Psoas muscle (tissue), 8 donors: ENCODE results near the gene FBXL7. TPM values are rescaled to one million over a fixed set of nuclear protein-coding genes. Genes with fewer than 3 reads are reported as not detected.

Source experiments
- ATAC-seq, 4 donors: fragments of 200-7000 bp; cut with Tn5 transposase; one replicate each; pipeline ENCODE4 v1.9.1; 2020; ENCODE audit warnings: moderate library complexity in 3 of 4, mild to moderate bottlenecking in 2 of 4
- DNase-seq, 2 donors: peaks; one replicate each; pipeline ENCODE4 v3.0.0-alpha.2; 2020
- H3K27ac ChIP-seq: fragments of 200-600 bp; one replicate; pipeline ENCODE4 v1.8.0; 2022
- H3K27me3 ChIP-seq, 3 donors: fragments of 200-600 bp in 1 of 3; one replicate each; pipeline versions ENCODE4 v1.6.1 to v1.8.0; 2013 to 2022; ENCODE audit warnings: low read length in 2 of 3, mild to moderate bottlenecking in 2 of 3, moderate library complexity in 1 of 3; ENCODE audit not compliant: insufficient read depth in 3 of 3
- H3K36me3 ChIP-seq, 2 donors: fragments of 200-600 bp in 1 of 2; one replicate each; pipeline versions ENCODE4 v1.6.1 to v1.8.0; 2013 to 2022; ENCODE audit warnings: low read depth in 1 of 2, mild to moderate bottlenecking in 1 of 2, moderate library complexity in 1 of 2; ENCODE audit not compliant: insufficient read depth in 1 of 2
- H3K4me1 ChIP-seq: fragments of 200-600 bp; one replicate; pipeline ENCODE4 v1.8.0; 2022
- H3K4me3 ChIP-seq: fragments of 200-600 bp; one replicate; pipeline ENCODE4 v1.8.0; 2022; ENCODE audit warnings: mild to moderate bottlenecking
- H3K9me3 ChIP-seq: fragments of 200-600 bp; one replicate; pipeline ENCODE4 v1.8.0; 2022
- WGBS, 3 donors: extraction: QIAGEN DNeasy Blood & Tissue Kit; methylation state at CpG; one replicate each; pipeline versions ENCODE4 v1.1.6 to v1.1.7; 2013; 5-methylcytosine and 5-hydroxymethylcytosine counted together
- intact Hi-C, 2 donors: fragments of 100-400 bp; cut with DNase I; formaldehyde crosslinking; loops; one replicate each; pipeline versions ENCODE4 v1.11.0 to v1.14.2; 2022
- polyA plus RNA-seq, 3 donors: library from polyadenylated mRNA; stranded (reverse); fragments of 200-250 nt; gene quantifications; one replicate each; pipeline ENCODE4 v1.2.3, GENCODE V29; 2013
- total RNA-seq, 4 donors: library from RNA; stranded (reverse); fragmentation: NEBNext Ultra II Directional in 2 of 4; extraction: Animal tissue kit (Norgen Biotek cat#: 25700) in 2 of 4; gene quantifications; one replicate each; pipeline versions ENCODE4 v1.2.1 to v1.2.4, GENCODE V29; 2021 to 2023
- TF ChIP-seq, protein P1 (sequence below): fragments of 200-600 bp; IDR thresholded peaks from one replicate; pipeline ENCODE4 v1.8.0; 2022; ENCODE audit warnings: antibody characterized with exemption
- donor health status: healthy with polysubstance abuse.
- donor health status: DM: no; HTN: no; CAD: no; lungs with moderate emphysema.
- donor health status: Bipolar disorder and iron deficiency.
- donor health status: healthy.
- donor health status: DM: yes; HTN: yes; CAD: no.
- donor health status: DM: no; HTN: no; CAD: no.
- donor health status: DM: no; HTN: no; CAD: no.
- donor health status: DM: yes; HTN: yes; CAD: no.

Gene FBXL7
- total and polyA plus RNA-seq, 7 donors: 1.6 to 7.5 (median 2.6) TPM

DNA sequence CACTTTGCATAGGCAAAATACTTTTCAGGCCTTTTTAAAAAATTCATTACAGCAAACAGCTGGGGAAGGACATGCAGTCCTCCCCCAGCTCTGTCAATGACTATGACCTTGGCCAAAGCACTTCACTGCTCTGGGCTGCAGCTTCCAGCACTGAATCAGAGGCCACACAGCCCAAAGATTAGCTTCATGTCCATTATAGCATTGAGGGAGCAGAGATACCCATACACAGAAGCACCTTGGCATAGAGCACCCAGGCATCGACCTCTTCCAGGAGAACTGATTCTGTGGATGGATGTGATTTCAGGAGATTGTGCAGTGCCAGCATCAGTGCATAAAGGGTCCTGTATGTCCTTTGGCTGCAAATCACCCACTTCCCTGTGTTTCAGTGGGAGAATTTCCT lies 437.7 kb downstream of the FBXL7 start:
- no peak overlapping the region for H3K4me3 ChIP-seq
- WGBS, 3 donors: 93 to 100% (median 100%) methylated on average over 1 of the region's 1 CpG
- no peaks in the 10 kb centered on the region for H3K27me3 ChIP-seq
- H3K4me1 ChIP-seq: no peaks in the 10 kb centered on the region
- TF ChIP-seq, protein P1, sequence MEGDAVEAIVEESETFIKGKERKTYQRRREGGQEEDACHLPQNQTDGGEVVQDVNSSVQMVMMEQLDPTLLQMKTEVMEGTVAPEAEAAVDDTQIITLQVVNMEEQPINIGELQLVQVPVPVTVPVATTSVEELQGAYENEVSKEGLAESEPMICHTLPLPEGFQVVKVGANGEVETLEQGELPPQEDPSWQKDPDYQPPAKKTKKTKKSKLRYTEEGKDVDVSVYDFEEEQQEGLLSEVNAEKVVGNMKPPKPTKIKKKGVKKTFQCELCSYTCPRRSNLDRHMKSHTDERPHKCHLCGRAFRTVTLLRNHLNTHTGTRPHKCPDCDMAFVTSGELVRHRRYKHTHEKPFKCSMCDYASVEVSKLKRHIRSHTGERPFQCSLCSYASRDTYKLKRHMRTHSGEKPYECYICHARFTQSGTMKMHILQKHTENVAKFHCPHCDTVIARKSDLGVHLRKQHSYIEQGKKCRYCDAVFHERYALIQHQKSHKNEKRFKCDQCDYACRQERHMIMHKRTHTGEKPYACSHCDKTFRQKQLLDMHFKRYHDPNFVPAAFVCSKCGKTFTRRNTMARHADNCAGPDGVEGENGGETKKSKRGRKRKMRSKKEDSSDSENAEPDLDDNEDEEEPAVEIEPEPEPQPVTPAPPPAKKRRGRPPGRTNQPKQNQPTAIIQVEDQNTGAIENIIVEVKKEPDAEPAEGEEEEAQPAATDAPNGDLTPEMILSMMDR: no peak
- DNase-seq: no peak
- intact Hi-C loops: no loop called here
- no peak for ATAC-seq
- H3K36me3 ChIP-seq: peaks cover 0 to 6% of the 10 kb centered on the region in 2 donors
- H3K27ac ChIP-seq: no peak overlapping the region
- no peaks in the 10 kb centered on the region for H3K9me3 ChIP-seq

- Histone ChIP-seq H3K4me3 (no peak overlapping the region), H3K27ac (no peak overlapping the region), H3K4me1 (no peaks in the 10 kb centered on the region), H3K27me3 (no peaks in the 10 kb centered on the region), H3K9me3 (no peaks in the 10 kb centered on the region), H3K36me3 (peaks cover 0 to 6% of the 10 kb centered on the region in 2 donors)
- ATAC-seq: no peak
- TF ChIP-seq, protein P1: no peak
- intact Hi-C loops: no loop called here
- 65 to 69% (median 67%) methylated on average over 4 of the region's 4 CpGs for whole genome bisulfite sequencing, 3 donors
- DNase-seq: no peak
Observed at GRCh38 chr5:15938186-15938585, 438.2 kb downstream of the FBXL7 start.

- no peak overlapping the region for H3K4me3 ChIP-seq
- intact Hi-C loops: no loop called here
- H3K36me3 ChIP-seq: peaks cover 0 to 6% of the 10 kb centered on the region in 2 donors
Observed at GRCh38 chr5:15938961-15939360, 439.0 kb downstream of the FBXL7 start.

DNA sequence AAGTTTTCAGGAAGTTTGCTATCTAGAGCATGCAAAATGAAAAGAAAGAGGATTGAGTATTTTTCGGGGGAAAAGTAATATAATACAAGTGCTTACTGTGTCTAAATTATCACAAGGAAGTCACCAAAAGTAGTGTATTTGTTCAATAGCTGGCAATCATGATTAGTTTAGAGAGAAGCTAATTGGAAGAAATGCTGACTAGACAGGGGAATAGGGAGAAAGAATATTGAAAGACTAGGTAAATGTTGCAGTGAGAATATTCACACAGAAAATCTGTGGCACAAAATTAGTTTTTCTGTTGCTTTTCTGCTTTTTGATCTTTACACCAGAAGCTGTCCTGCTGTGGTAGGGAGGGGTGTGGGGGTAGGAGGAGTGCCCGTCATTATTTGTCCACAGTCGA lies 440.9 kb downstream of the FBXL7 start:
- ATAC-seq (no peak), DNase-seq (no peak)
- Histone ChIP-seq H3K27ac (no peak overlapping the region), H3K36me3 (peaks cover 0 to 6% of the 10 kb centered on the region in 2 donors), H3K9me3 (no peaks in the 10 kb centered on the region), H3K4me1 (no peaks in the 10 kb centered on the region), H3K4me3 (no peak overlapping the region), H3K27me3 (no peaks in the 10 kb centered on the region)
- intact Hi-C loops: no loop called here
- WGBS, 3 donors: 88 to 91% (median 90%) methylated on average over 3 of the region's 3 CpGs
- TF ChIP-seq, protein P1: no peak

More at GRCh38 chr5:15938961-15939360, 439.0 kb downstream of the FBXL7 start:
- no peaks in the 10 kb centered on the region for H3K4me1 ChIP-seq
- DNase-seq (no peak), ATAC-seq (no peak)
- no peaks in the 10 kb centered on the region for H3K9me3 ChIP-seq
- no peak overlapping the region for H3K27ac ChIP-seq
- no peaks in the 10 kb centered on the region for H3K27me3 ChIP-seq
- TF ChIP-seq, protein P1: no peak
- 83 to 90% (median 89%) methylated on average over 1 of the region's 1 CpG for WGBS, 3 donors

- TF ChIP-seq, protein P1: no peak
- H3K4me3 ChIP-seq: no peak overlapping the region
- H3K9me3 ChIP-seq: no peaks in the 10 kb centered on the region
- H3K4me1 ChIP-seq: no peaks in the 10 kb centered on the region
- WGBS, 3 donors: 80 to 83% (median 81%) methylated on average over 2 of the region's 2 CpGs
- no peaks in the 10 kb centered on the region for H3K27me3 ChIP-seq
- no peaks in the 10 kb centered on the region for H3K36me3 ChIP-seq
- ATAC-seq (no peak), DNase-seq (no peak)
- no peak overlapping the region for H3K27ac ChIP-seq
- intact Hi-C loops: no loop called here
Observed at GRCh38 chr5:15943487-15943886, 443.5 kb downstream of the FBXL7 start.
